Liver (tissue), 9 donors: ENCODE measurements around the gene LAMC3. TPM values are rescaled to one million over a fixed set of nuclear protein-coding genes. Genes with fewer than 3 reads are reported as not detected.
"Not testable (repeated sequence)": the region's sequence is repeated elsewhere in the genome, so short reads cannot be mapped to it uniquely, and the experiment has no call there.

Experiments used
- DNase-seq: peaks from one replicate; pipeline ENCODE4 v3.0.0-alpha.2; 2017; ENCODE audit warnings: low spot score
- H3K27ac ChIP-seq, 2 donors: one replicate each; pipeline ENCODE4 v1.7.0; 2013; ENCODE audit warnings: inconsistent platforms in 2 of 2, low read length in 2 of 2, control low read depth in 1 of 2, low read depth in 1 of 2, mild to moderate bottlenecking in 1 of 2
- H3K27me3 ChIP-seq, 4 donors: one replicate each; pipeline versions ENCODE4 v1.6.1 to v1.7.0; 2013; ENCODE audit warnings: low read length in 3 of 4, inconsistent platforms in 1 of 4, mild to moderate bottlenecking in 1 of 4, moderate library complexity in 1 of 4; ENCODE audit not compliant: control insufficient read depth in 4 of 4, insufficient read depth in 4 of 4
- H3K36me3 ChIP-seq, 4 donors: one replicate each; pipeline versions ENCODE4 v1.6.1 to v1.7.0; 2013; ENCODE audit warnings: low read length in 3 of 4, mild to moderate bottlenecking in 3 of 4, low read depth in 1 of 4, moderate library complexity in 1 of 4; ENCODE audit not compliant: control insufficient read depth in 4 of 4, insufficient read depth in 3 of 4
- H3K4me1 ChIP-seq, 4 donors: one replicate each; pipeline versions ENCODE4 v1.6.1 to v1.7.0; 2013; ENCODE audit warnings: low read length in 3 of 4, mild to moderate bottlenecking in 3 of 4, moderate library complexity in 1 of 4; ENCODE audit not compliant: control insufficient read depth in 4 of 4, insufficient read depth in 4 of 4
- H3K4me3 ChIP-seq, 3 donors: one replicate each; pipeline versions ENCODE4 v1.6.1 to v1.7.0; 2013; ENCODE audit warnings: low read length in 3 of 3, control low read depth in 1 of 3, low read depth in 1 of 3, mild to moderate bottlenecking in 1 of 3
- H3K9ac ChIP-seq, 2 donors: one replicate each; pipeline ENCODE4 v1.7.0; 2013; ENCODE audit warnings: low read length in 2 of 2, mild to moderate bottlenecking in 2 of 2, moderate library complexity in 2 of 2, control low read depth in 1 of 2, low read depth in 1 of 2
- H3K9me3 ChIP-seq, 4 donors: one replicate each; pipeline versions ENCODE4 v1.6.1 to v1.7.0; 2013; ENCODE audit warnings: low read length in 3 of 4; ENCODE audit not compliant: control insufficient read depth in 4 of 4
- ATF3 ChIP-seq: IDR thresholded peaks from 2 replicates; pipeline ENCODE4 v1.6.1; 2016; ENCODE audit warnings: antibody characterized with exemption
- EGR1 ChIP-seq, 2 donors: IDR thresholded peaks; 2 replicates each; pipeline ENCODE4 v1.6.1; 2016 to 2018; ENCODE audit warnings: antibody characterized with exemption in 2 of 2, low read depth in 2 of 2
- FOXA1 ChIP-seq: IDR thresholded peaks from 2 replicates; pipeline ENCODE4 v1.6.1; 2016; ENCODE audit warnings: antibody characterized with exemption
- FOXA2 ChIP-seq: IDR thresholded peaks from 2 replicates; pipeline ENCODE4 v1.6.1; 2016; ENCODE audit warnings: antibody characterized with exemption
- GABPA ChIP-seq, 2 donors: IDR thresholded peaks in 1 of 2; conservative IDR thresholded peaks in 1 of 2; 2 replicates each; pipeline ENCODE4 v1.6.1; 2016; ENCODE audit warnings: antibody characterized with exemption in 2 of 2, mild to moderate bottlenecking in 1 of 2, moderate library complexity in 1 of 2
- HNF4A ChIP-seq, 2 donors: conservative IDR thresholded peaks; 2 replicates each; pipeline ENCODE4 v1.6.1; 2016; ENCODE audit warnings: antibody characterized with exemption in 2 of 2, mild to moderate bottlenecking in 2 of 2
- HNF4G ChIP-seq: IDR thresholded peaks from 2 replicates; pipeline ENCODE4 v1.6.1; 2016; ENCODE audit warnings: antibody characterized with exemption
- JUND ChIP-seq, 2 donors: IDR thresholded peaks; 2 replicates each; pipeline ENCODE4 v1.6.1; 2016; ENCODE audit warnings: antibody characterized with exemption in 2 of 2
- MAX ChIP-seq: IDR thresholded peaks from 2 replicates; pipeline ENCODE4 v1.6.1; 2016; ENCODE audit warnings: antibody characterized with exemption
- NR2F2 ChIP-seq: IDR thresholded peaks from 2 replicates; pipeline ENCODE4 v1.6.1; 2016; ENCODE audit warnings: antibody characterized with exemption
- RAD21 ChIP-seq, 2 donors: IDR thresholded peaks; 2 replicates each; pipeline ENCODE4 v1.6.1; 2016; ENCODE audit warnings: antibody characterized with exemption in 2 of 2, mild to moderate bottlenecking in 2 of 2
- RXRA ChIP-seq, 2 donors: IDR thresholded peaks; 2 replicates each; pipeline ENCODE4 v1.6.1; 2017 to 2018; ENCODE audit warnings: antibody characterized with exemption in 2 of 2, mild to moderate bottlenecking in 1 of 2
- SP1 ChIP-seq: IDR thresholded peaks from 2 replicates; pipeline ENCODE4 v1.6.1; 2018; ENCODE audit warnings: antibody characterized with exemption, mild to moderate bottlenecking
- TAF1 ChIP-seq: conservative IDR thresholded peaks from 2 replicates; pipeline ENCODE4 v1.6.1; 2016; ENCODE audit warnings: antibody characterized with exemption, mild to moderate bottlenecking
- YY1 ChIP-seq: IDR thresholded peaks from 2 replicates; pipeline ENCODE4 v1.6.1; 2016; ENCODE audit warnings: antibody characterized with exemption, mild to moderate bottlenecking
- WGBS: extraction: QIAGEN DNeasy Blood & Tissue Kit; methylation state at CpG from one replicate; pipeline ENCODE4 v1.1.7; 2013; 5-methylcytosine and 5-hydroxymethylcytosine counted together
- polyA plus RNA-seq, 2 donors: library from polyadenylated mRNA; stranded (reverse) in 1 of 2; unstranded in 1 of 2; fragments of 200-250 nt in 1 of 2; fragments of >200 nt in 1 of 2; fragmentation: Nextera tagmentation in 1 of 2; extraction: Ambion mirVana in 1 of 2; gene quantifications; one replicate each; pipeline versions ENCODE4 v1.2.1 to v1.2.3, GENCODE V29; 2013 to 2015
- total RNA-seq, 2 donors: library from RNA; depleted of rRNA; stranded (reverse); fragments of >200 nt; gene quantifications; one replicate each; pipeline ENCODE4 v1.2.3, GENCODE V29; 2014
- TF ChIP-seq, protein P1 (sequence below): IDR thresholded peaks from 2 replicates; pipeline ENCODE4 v1.6.1; 2016; ENCODE audit warnings: antibody characterized with exemption, mild to moderate bottlenecking
- TF ChIP-seq, protein P2 (sequence below): fragments of 150-350 bp; IDR thresholded peaks from 2 replicates; pipeline ENCODE4 v1.5.1; 2017; ENCODE audit warnings: improper control_type of control experiment, low read depth, low read length; ENCODE audit not compliant: missing input control
- donor health status: healthy.
- donor health status: healthy.
- donor health status: healthy.
- donor health status: healthy.
- donor health status: healthy.

LAMC3 gene
- total and polyA plus RNA-seq, 4 donors, result 1.4 to 5.9 (median 2.9) TPM

- peaks cover 0 to 7% (median 3%) of the 10 kb centered on the region in 4 donors for H3K27me3 ChIP-seq
- no peak for DNase-seq
- no peaks in the 10 kb centered on the region for H3K9me3 ChIP-seq
- no peak overlapping the region for H3K27ac ChIP-seq
- no peaks in the 10 kb centered on the region for H3K4me1 ChIP-seq
- no peak for TF ChIP-seq RAD21 (IDR thresholded peaks at IDR 0.05)
- no peak for TF ChIP-seq FOXA2
- no peak for TF ChIP-seq ATF3
- TF ChIP-seq MAX, result no peak
- no peak for TF ChIP-seq JUND (IDR thresholded peaks at IDR 0.05)
- TF ChIP-seq YY1, result no peak
- no peak for TF ChIP-seq SP1
- no peak for TF ChIP-seq EGR1 (IDR thresholded peaks at IDR 0.05; ENCODE audit: low read depth in 2 of 2)
- no peak for TF ChIP-seq RXRA (IDR thresholded peaks at IDR 0.05)
- TF ChIP-seq FOXA1, result no peak
- no peak for TF ChIP-seq TAF1
- no peak for TF ChIP-seq HNF4A (conservative IDR thresholded peaks at IDR 0.05)
- TF ChIP-seq, protein P1, sequence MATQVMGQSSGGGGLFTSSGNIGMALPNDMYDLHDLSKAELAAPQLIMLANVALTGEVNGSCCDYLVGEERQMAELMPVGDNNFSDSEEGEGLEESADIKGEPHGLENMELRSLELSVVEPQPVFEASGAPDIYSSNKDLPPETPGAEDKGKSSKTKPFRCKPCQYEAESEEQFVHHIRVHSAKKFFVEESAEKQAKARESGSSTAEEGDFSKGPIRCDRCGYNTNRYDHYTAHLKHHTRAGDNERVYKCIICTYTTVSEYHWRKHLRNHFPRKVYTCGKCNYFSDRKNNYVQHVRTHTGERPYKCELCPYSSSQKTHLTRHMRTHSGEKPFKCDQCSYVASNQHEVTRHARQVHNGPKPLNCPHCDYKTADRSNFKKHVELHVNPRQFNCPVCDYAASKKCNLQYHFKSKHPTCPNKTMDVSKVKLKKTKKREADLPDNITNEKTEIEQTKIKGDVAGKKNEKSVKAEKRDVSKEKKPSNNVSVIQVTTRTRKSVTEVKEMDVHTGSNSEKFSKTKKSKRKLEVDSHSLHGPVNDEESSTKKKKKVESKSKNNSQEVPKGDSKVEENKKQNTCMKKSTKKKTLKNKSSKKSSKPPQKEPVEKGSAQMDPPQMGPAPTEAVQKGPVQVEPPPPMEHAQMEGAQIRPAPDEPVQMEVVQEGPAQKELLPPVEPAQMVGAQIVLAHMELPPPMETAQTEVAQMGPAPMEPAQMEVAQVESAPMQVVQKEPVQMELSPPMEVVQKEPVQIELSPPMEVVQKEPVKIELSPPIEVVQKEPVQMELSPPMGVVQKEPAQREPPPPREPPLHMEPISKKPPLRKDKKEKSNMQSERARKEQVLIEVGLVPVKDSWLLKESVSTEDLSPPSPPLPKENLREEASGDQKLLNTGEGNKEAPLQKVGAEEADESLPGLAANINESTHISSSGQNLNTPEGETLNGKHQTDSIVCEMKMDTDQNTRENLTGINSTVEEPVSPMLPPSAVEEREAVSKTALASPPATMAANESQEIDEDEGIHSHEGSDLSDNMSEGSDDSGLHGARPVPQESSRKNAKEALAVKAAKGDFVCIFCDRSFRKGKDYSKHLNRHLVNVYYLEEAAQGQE, result no peak
- no peak for TF ChIP-seq HNF4G
- TF ChIP-seq, protein P2, sequence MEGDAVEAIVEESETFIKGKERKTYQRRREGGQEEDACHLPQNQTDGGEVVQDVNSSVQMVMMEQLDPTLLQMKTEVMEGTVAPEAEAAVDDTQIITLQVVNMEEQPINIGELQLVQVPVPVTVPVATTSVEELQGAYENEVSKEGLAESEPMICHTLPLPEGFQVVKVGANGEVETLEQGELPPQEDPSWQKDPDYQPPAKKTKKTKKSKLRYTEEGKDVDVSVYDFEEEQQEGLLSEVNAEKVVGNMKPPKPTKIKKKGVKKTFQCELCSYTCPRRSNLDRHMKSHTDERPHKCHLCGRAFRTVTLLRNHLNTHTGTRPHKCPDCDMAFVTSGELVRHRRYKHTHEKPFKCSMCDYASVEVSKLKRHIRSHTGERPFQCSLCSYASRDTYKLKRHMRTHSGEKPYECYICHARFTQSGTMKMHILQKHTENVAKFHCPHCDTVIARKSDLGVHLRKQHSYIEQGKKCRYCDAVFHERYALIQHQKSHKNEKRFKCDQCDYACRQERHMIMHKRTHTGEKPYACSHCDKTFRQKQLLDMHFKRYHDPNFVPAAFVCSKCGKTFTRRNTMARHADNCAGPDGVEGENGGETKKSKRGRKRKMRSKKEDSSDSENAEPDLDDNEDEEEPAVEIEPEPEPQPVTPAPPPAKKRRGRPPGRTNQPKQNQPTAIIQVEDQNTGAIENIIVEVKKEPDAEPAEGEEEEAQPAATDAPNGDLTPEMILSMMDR, result no peak
- 63% methylated on average over 3 of the region's 3 CpGs for WGBS
- no peak overlapping the region for H3K9ac ChIP-seq
- H3K36me3 ChIP-seq, result no peaks in the 10 kb centered on the region
- H3K4me3 ChIP-seq, result no peak overlapping the region
Measured at GRCh38 chr9:130999245-130999623, 9.7 kb upstream of the LAMC3 start.

DNA sequence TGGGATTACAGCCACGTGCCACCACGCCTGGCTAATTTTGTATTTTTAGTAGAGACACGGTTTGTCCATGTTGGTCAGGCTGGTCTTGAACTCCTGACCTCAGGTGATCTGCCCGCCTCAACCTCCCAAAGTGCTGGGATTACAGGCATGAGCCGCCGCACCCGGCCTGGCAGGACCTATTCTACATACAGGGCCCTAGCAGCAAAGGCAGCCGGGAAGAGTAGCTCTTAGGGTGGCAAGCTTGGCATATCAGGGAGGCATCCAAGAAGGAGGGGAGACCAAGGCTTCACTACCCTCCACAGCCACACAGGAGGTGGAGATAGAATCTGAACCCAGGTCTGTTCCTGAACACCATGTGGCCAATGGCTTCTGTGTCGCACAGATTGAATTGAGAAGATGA is 8.4 kb upstream of the LAMC3 start:
- H3K27me3 ChIP-seq, H3K9me3 ChIP-seq, H3K27ac ChIP-seq, H3K9ac ChIP-seq, DNase-seq, H3K36me3 ChIP-seq, H3K4me3 ChIP-seq, H3K4me1 ChIP-seq: not testable (repeated sequence)
- WGBS, result 86% methylated on average over 9 of the region's 9 CpGs

DNA sequence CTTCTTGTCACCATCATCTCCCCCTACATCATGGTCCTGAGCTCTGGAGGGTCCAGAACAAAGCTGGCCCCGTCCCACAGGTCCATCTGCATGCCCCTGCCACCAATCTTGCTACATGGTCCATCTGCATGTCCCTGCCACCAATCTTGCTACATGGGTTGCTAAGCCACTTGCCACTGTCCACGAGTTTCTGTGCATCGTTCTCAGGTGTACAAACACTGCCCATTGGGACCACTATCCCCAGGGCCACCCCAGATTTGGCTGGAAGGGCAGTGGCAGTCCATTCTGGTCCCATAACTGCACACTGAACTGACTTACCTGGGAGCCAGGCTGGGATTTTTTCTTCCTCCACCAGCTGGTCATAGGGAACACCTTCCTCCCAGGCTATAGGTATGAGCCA is 8.0 kb upstream of the LAMC3 start:
- H3K27me3 ChIP-seq, result peaks cover 0 to 7% (median 3%) of the 10 kb centered on the region in 4 donors
- H3K36me3 ChIP-seq, result no peaks in the 10 kb centered on the region
- no peak overlapping the region for H3K27ac ChIP-seq
- H3K9me3 ChIP-seq, result peaks cover 0 to 3% (median 0%) of the 10 kb centered on the region in 4 donors
- no peak overlapping the region for H3K4me3 ChIP-seq
- no peak overlapping the region for H3K9ac ChIP-seq
- H3K4me1 ChIP-seq, result no peaks in the 10 kb centered on the region
- no peak for DNase-seq
- WGBS, result 59% methylated on average over 3 of the region's 3 CpGs
- TF ChIP-seq FOXA1 (no peak), JUND (IDR thresholded peaks at IDR 0.05) (no peak), MAX (no peak), ATF3 (no peak), HNF4G (no peak), EGR1 (IDR thresholded peaks at IDR 0.05; ENCODE audit: low read depth in 2 of 2) (no peak), FOXA2 (no peak), GABPA (IDR thresholded peaks at IDR 0.05 in 1 of 2, conservative IDR thresholded peaks at IDR 0.05 in 1 of 2) (no peak), NR2F2 (no peak), HNF4A (conservative IDR thresholded peaks at IDR 0.05) (no peak), RAD21 (IDR thresholded peaks at IDR 0.05) (no peak), YY1 (no peak), RXRA (IDR thresholded peaks at IDR 0.05) (no peak), SP1 (no peak), TAF1 (no peak)
- TF ChIP-seq, protein P2, result no peak
